IPS-18c (cell line): ENCODE data around the gene RILPL1.
"Not testable (repeated sequence)": the region's sequence is repeated elsewhere in the genome, so short reads cannot be mapped to it uniquely, and the experiment has no call there.

ENCODE experiments used
- H3K4me3 ChIP-seq: 2 replicates; pipeline ENCODE4 v1.7.0; 2013; ENCODE audit warnings: low read depth, mild to moderate bottlenecking, low read length, moderate library complexity; ENCODE audit not compliant: insufficient read depth
- H3K9me3 ChIP-seq: one replicate; pipeline ENCODE4 v1.6.1; 2013; ENCODE audit warnings: mild to moderate bottlenecking, low read length, moderate library complexity; ENCODE audit not compliant: control insufficient read depth, insufficient read depth

Gene RILPL1

GRCh38 chr12:123483602-123484248 lies 49.8 kb downstream of the RILPL1 start:
- H3K4me3 ChIP-seq, result no peak overlapping the region
- H3K9me3 ChIP-seq, result no peaks in the 10 kb centered on the region

DNA sequence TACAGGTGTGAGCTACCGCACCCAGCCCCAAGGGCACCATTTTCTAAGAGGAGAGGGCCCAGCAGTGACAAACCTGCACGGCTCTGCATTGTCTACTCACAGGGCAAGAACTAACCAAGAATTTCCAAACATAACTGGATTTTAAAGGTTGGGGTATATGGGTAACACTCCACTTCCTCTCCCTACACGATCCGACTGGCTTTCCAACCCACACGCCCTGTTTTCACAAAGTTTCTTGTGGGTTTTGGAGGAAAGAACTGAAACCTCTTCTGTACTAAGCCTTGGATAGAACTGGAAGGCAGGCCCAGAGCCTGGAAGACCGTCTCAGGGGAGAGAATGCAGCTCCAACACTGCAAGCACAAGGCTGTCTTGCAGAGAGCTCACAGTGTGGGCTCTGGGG lies 50.6 kb downstream of the RILPL1 start:
- Histone ChIP-seq H3K9me3 (no peaks in the 10 kb centered on the region), H3K4me3 (no peak overlapping the region)

DNA sequence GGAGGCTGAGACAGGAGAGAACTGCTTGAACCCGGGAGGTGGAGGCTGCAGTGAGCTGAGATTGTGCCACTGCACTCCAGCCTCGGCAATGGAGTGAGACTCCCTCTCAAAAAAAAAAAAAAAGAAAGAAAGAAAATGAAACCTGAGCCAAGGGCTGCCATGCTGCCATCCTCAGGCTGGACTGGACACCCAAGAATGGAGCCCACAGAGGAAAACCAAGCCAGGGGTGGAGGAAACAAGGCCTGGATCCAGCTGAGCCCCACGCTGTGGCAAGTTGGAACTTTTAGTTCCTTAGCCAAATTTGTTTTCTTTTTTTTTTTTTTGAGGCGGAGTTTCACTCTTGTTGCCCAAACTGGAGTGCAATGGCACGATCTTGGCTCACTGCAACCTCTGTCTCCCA lies 52.3 kb downstream of the RILPL1 start:
- not testable (repeated sequence) for H3K4me3 ChIP-seq, H3K9me3 ChIP-seq

DNA sequence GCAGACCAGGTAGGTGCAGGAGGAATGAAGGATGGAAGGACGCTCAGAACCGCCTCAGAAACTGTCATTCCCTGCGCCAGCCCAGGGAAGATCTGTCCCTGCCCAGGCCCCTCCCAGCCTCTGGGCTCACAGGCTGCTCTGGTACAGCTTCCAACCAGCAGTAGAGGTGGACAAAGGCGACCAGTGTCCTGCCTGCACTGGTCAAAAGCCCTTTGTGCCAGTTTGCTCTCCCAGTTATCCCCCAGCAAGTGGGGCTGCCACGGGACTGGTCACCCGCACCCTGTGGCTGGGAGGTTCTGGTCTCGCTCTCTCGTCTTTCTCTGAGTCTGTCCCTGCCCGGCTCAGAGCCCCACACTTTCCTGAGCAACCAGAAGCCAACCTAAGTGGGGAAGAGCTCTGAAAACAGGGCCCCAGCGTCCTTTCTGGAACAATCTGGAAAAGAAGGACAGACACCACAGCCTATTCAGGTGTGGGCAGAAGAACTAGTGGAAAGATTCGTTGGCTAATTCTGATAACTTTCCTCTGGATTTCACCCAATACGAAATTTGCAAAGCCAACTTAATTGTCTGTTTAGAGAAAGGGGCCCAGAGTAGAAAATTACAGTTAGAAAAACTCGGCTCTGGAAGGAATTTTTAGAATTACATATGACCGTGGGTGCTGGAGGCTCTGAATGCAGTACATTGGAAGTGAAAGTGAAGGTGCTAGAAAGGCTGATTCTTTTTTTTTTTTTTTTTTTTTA lies 53.9 kb downstream of the RILPL1 start:
- H3K4me3 ChIP-seq, result no peak overlapping the region
- no peaks in the 10 kb centered on the region for H3K9me3 ChIP-seq

DNA sequence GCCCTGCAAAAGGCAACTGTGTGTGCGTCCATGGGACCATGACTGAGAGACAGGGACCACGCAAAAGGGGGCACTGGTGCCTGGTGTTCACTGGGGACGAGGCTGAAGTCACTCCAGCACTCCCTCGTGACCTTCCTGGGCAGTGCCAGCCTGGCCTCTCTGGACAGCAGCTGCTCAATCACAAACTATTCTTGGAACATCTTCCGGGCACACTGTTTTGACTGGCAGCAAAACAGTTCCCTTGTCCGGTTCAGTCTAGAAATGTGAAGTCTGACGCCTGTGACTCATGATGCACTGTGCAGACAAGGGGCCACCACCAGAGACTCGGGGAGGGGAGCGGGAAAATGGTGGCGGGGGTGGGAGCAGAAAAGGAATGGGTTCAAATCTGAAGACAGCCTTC lies 54.8 kb downstream of the RILPL1 start:
- Histone ChIP-seq H3K4me3 (no peak overlapping the region), H3K9me3 (no peaks in the 10 kb centered on the region)

- no peaks in the 10 kb centered on the region for H3K9me3 ChIP-seq
- H3K4me3 ChIP-seq, result no peak overlapping the region
These were observed 55.5 kb downstream of the RILPL1 start for GRCh38 chr12:123478069-123478468.

DNA sequence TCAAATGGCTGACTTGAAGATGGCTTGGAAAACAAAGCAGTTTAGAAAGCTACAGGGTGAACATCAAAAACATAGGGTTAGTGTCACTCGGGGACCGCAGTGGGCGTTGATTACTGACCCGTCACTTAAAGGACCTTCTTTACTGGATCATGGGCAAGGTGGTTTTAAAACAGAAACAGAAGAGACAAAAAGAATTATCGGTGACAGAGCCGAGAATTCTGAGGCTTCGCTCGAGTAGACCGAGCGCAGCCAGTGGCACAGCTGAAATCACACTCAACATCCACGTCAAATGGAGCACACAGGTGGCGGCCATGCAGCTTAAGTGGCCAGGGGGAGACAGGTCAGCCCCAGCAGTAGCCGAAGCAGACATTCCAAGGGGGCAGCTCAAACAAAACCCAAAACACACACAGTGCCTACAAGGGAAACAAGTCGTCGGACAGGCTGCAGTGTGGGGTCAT lies 58.2 kb downstream of the RILPL1 start:
- H3K9me3 ChIP-seq, result no peaks in the 10 kb centered on the region

DNA sequence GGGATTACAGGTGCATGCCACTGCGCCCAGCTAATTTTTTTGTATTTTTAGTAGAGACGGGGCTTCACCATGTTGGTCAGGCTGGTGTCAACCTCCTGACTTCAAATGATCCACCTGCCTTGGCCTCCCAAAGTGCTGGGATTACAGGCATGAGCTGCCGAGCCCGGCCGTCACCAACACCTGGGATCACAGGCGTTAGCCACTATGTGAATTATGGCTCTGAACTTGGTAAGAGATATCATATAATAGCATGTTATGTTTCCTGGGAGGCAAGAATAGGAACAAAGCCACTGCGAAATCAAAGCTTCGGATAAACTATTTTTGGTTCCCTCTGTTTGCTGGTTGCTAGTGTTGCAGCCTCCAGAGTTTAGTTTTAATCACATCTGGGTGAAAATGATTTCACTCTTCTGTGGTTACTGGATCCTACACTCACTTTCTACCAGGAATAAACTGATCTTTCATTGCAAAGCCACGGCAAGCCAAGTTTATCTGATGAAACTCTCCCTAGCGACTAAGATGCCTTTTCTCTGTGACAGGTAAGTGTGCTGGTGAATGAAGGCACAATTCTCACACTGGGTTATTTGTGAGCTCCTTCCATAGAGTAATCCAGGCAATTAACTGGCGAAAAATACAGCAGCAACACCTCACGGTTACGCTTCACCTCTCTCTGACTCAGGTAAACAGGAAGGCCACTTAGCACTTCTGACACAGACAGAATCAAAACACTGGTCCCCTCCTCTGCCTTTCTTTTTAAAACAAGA lies 58.9 kb downstream of the RILPL1 start:
- no peaks in the 10 kb centered on the region for H3K9me3 ChIP-seq
- no peak overlapping the region for H3K4me3 ChIP-seq

More for the DNA sequence above, 58.2 kb downstream of the RILPL1 start:
- H3K4me3 ChIP-seq, result no peak overlapping the region

- Histone ChIP-seq H3K9me3 (no peaks in the 10 kb centered on the region), H3K4me3 (no peak overlapping the region)
These were observed 61.1 kb downstream of the RILPL1 start for GRCh38 chr12:123472438-123472849.

- H3K9me3 ChIP-seq, result no peaks in the 10 kb centered on the region
- no peak overlapping the region for H3K4me3 ChIP-seq
These were observed 62.0 kb downstream of the RILPL1 start for GRCh38 chr12:123471374-123472068.

DNA sequence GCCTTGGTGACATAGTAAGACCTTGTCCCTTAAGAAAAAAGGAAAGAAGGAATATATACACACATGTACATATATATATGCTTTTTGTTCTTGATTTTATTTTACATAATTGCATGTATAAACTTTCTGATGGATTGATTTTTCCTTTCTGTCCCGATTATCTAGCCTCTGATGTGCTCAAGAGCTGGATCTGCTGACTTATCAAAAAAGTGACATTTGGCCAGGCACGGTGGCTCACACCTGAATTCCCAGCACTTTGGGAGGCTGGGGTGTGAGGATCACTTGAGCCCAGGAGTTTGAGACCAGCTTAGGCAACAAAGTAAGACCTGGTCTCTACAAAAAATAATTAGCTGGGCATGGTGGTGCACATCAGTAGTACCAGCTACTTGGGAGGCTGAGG lies 63.5 kb downstream of the RILPL1 start:
- no peak overlapping the region for H3K4me3 ChIP-seq
- H3K9me3 ChIP-seq, result peaks cover 2% of the 10 kb centered on the region

GRCh38 chr12:123468786-123469185 lies 64.7 kb downstream of the RILPL1 start:
- no peak overlapping the region for H3K4me3 ChIP-seq
- peaks cover 2% of the 10 kb centered on the region for H3K9me3 ChIP-seq

- Histone ChIP-seq H3K9me3 (peaks cover 2% of the 10 kb centered on the region), H3K4me3 (no peak overlapping the region)
These were observed 68.4 kb downstream of the RILPL1 start for GRCh38 chr12:123465084-123465483.

- not testable (repeated sequence) for H3K4me3 ChIP-seq, H3K9me3 ChIP-seq
These were observed 70.3 kb downstream of the RILPL1 start for GRCh38 chr12:123463174-123463573.

GRCh38 chr12:123457980-123458779 lies 75.3 kb downstream of the RILPL1 start, which contains the start of gene SNRNP35:
Gene SNRNP35 (plus strand): TSS chr12:123458139. CDS start chr12:123465541, 7,402 bp downstream.
- peak within 1 kb of the TSS; percentile 87 for H3K4me3 ChIP-seq
- H3K9me3 ChIP-seq, result no peaks in the 10 kb centered on the region

DNA sequence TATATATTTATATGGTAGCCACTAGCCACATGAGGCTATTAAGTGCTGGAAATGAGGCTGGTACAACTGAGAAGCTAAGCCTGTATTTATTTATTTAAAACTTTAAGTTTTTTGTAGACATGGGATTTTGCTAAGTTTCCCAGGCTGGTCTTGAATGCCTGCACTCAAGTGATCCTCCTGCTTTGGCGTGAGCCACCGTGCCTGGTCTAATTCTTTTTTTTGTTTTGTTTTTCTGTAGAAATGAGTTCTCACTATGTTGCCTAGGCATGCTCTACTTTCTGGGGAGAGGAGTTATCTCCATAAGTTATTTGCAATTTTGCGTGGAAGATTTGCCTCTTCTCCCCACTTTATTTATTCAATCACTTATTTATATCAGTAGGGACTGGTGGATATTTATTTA lies 80.4 kb downstream of the RILPL1 start:
- H3K9me3 ChIP-seq, result no peaks in the 10 kb centered on the region

DNA sequence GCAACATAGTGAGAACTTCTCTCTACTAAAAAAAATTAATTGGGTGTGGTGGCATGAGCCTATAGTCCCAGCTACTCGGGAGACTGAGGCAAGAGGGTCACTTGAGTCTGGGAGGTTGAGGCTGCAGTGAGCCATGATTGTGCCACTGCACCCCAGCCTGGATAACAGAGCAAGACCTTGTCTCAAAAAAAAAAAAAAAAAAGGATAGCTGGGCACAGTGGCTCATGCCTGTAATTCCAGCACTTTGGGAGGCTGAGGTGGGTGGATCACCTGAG lies 81.3 kb downstream of the RILPL1 start:
- H3K4me3 ChIP-seq, H3K9me3 ChIP-seq: not testable (repeated sequence)

More for the DNA sequence above, 80.4 kb downstream of the RILPL1 start:
- H3K4me3 ChIP-seq, result no peak overlapping the region
